Parathyroid adenoma (tissue), 2 donors: ENCODE data around the gene CEP112.

Experiments
- H2AFZ ChIP-seq: fragments of 300-600 bp; sonication (generic); one replicate; pipeline ENCODE4 v1.7.0; 2017; ENCODE audit warnings: antibody characterized with exemption, mild to moderate bottlenecking
- H3K27ac ChIP-seq: fragments of 300-600 bp; sonication (generic); one replicate; pipeline ENCODE4 v1.7.0; 2017
- H3K27me3 ChIP-seq: fragments of 300-600 bp; sonication (generic); one replicate; pipeline ENCODE4 v1.7.0; 2017; ENCODE audit warnings: low read length; ENCODE audit not compliant: control insufficient read depth, insufficient read depth
- H3K36me3 ChIP-seq: fragments of 300-600 bp; sonication (generic); one replicate; pipeline ENCODE4 v1.7.0; 2017; ENCODE audit warnings: low read length; ENCODE audit not compliant: control insufficient read depth, insufficient read depth
- H3K4me1 ChIP-seq: fragments of 300-600 bp; sonication (generic); one replicate; pipeline ENCODE4 v1.7.0; 2017; ENCODE audit warnings: control low read depth
- H3K4me2 ChIP-seq: fragments of 300-600 bp; sonication (generic); one replicate; pipeline ENCODE4 v1.7.0; 2017; ENCODE audit warnings: low read length
- H3K4me3 ChIP-seq: fragments of 300-600 bp; sonication (generic); one replicate; pipeline ENCODE4 v1.7.0; 2017; ENCODE audit warnings: low read depth, low read length
- H3K79me2 ChIP-seq: fragments of 300-600 bp; sonication (generic); one replicate; pipeline ENCODE4 v1.7.0; 2017; ENCODE audit warnings: control low read depth
- H3K9ac ChIP-seq: fragments of 300-600 bp; sonication (generic); one replicate; pipeline ENCODE4 v1.7.0; 2017; ENCODE audit warnings: mild to moderate bottlenecking
- H3K9me3 ChIP-seq: fragments of 300-600 bp; sonication (generic); one replicate; pipeline ENCODE4 v1.7.0; 2017; ENCODE audit warnings: low read length; ENCODE audit not compliant: control insufficient read depth
- TF ChIP-seq, protein P1 (sequence below): fragments of 300-600 bp; sonication (generic); IDR thresholded peaks from one replicate; pipeline ENCODE4 v1.7.0; 2017; ENCODE audit warnings: antibody characterized with exemption, mild to moderate bottlenecking
- donor health status: primary hyperparathyroidism.

Gene CEP112

DNA sequence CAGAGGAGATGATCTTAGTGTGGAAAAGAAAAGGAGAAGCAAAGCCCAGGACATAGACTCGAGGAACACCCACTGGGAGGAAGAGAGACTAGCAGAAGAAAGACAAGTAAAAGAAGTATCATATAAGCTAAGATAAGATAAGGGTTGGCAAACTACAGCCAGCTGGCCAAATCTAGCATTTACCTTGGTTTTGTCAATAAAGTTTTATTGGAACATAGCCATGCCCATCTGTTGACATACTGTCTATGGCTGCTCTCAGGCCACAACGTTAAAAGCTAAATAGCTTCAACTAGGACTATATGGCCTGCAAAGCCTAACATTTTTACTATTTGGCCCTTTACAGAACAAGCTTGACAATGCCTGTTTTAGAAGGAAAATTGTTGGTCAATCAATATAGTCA, 464.1 kb downstream of the CEP112 start:
- H3K36me3 ChIP-seq, result no peaks in the 10 kb centered on the region
- H3K9me3 ChIP-seq, result no peaks in the 10 kb centered on the region
- TF ChIP-seq, protein P1, sequence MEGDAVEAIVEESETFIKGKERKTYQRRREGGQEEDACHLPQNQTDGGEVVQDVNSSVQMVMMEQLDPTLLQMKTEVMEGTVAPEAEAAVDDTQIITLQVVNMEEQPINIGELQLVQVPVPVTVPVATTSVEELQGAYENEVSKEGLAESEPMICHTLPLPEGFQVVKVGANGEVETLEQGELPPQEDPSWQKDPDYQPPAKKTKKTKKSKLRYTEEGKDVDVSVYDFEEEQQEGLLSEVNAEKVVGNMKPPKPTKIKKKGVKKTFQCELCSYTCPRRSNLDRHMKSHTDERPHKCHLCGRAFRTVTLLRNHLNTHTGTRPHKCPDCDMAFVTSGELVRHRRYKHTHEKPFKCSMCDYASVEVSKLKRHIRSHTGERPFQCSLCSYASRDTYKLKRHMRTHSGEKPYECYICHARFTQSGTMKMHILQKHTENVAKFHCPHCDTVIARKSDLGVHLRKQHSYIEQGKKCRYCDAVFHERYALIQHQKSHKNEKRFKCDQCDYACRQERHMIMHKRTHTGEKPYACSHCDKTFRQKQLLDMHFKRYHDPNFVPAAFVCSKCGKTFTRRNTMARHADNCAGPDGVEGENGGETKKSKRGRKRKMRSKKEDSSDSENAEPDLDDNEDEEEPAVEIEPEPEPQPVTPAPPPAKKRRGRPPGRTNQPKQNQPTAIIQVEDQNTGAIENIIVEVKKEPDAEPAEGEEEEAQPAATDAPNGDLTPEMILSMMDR, result no peak
- H3K27ac ChIP-seq, result no peak overlapping the region
- no peak overlapping the region for H3K4me2 ChIP-seq
- H3K79me2 ChIP-seq, result no peaks in the 10 kb centered on the region
- H3K9ac ChIP-seq, result no peak overlapping the region
- no peak overlapping the region for H2AFZ ChIP-seq
- H3K4me3 ChIP-seq, result no peak overlapping the region
- H3K4me1 ChIP-seq, result peaks cover 3% of the 10 kb centered on the region
- H3K27me3 ChIP-seq, result no peaks in the 10 kb centered on the region

GRCh38 chr17:65727246-65727645, 464.7 kb downstream of the CEP112 start:
- H3K4me2 ChIP-seq, result no peak overlapping the region
- no peak overlapping the region for H3K4me3 ChIP-seq
- H2AFZ ChIP-seq, result no peak overlapping the region
- no peaks in the 10 kb centered on the region for H3K79me2 ChIP-seq
- H3K4me1 ChIP-seq, result peaks cover 3% of the 10 kb centered on the region
- no peak overlapping the region for H3K27ac ChIP-seq
- H3K9ac ChIP-seq, result no peak overlapping the region
- no peaks in the 10 kb centered on the region for H3K27me3 ChIP-seq
- TF ChIP-seq, protein P1, result no peak
- H3K36me3 ChIP-seq, result no peaks in the 10 kb centered on the region
- no peaks in the 10 kb centered on the region for H3K9me3 ChIP-seq

DNA sequence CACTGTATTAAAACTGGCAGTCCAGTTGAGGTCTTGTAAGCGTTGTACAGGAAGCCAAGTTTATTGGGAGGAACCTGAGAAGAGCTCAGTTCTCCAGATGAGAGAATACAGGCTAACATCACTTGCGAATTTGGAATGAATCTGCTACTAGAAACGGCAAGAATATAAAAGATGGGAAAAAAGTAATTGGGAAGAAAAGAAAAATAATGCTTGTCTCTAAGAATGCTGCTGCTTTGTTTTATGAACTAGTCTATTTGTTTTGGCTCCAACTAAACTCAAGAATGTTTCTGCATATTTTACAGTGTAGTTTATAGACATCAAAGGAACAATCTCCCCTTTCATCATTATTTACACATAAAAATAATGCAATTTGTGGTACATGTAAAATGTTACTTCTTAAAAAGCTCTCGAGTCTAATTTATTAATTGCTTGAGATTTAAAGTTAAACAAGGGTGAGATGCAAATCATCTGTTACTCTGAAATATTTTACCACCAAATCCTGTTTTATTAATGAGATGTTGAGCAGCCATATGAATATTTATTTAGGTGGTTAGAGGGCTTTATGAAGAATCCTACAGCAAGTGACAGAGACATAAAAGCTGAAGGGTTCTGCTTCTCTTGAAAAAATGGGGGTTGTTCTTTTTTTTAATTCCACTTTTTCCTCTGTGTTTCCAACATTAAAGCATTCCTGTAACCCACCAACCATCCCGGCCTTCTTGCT, 468.3 kb downstream of the CEP112 start:
- TF ChIP-seq, protein P1, result no peak
- Histone ChIP-seq H2AFZ (no peak overlapping the region), H3K27me3 (no peaks in the 10 kb centered on the region), H3K9me3 (no peaks in the 10 kb centered on the region), H3K79me2 (no peaks in the 10 kb centered on the region), H3K4me2 (no peak overlapping the region), H3K27ac (no peak overlapping the region), H3K4me1 (peaks cover 3% of the 10 kb centered on the region), H3K4me3 (no peak overlapping the region), H3K9ac (no peak overlapping the region), H3K36me3 (no peaks in the 10 kb centered on the region)

- TF ChIP-seq, protein P1, result no peak
- no peak overlapping the region for H3K9ac ChIP-seq
- H3K79me2 ChIP-seq, result no peaks in the 10 kb centered on the region
- no peak overlapping the region for H3K4me3 ChIP-seq
- H3K9me3 ChIP-seq, result no peaks in the 10 kb centered on the region
- H3K36me3 ChIP-seq, result no peaks in the 10 kb centered on the region
- H3K4me1 ChIP-seq, result peaks cover 3% of the 10 kb centered on the region
- no peak overlapping the region for H2AFZ ChIP-seq
- H3K27me3 ChIP-seq, result no peaks in the 10 kb centered on the region
- no peak overlapping the region for H3K27ac ChIP-seq
- no peak overlapping the region for H3K4me2 ChIP-seq
Measured at GRCh38 chr17:65718601-65719000, 473.3 kb downstream of the CEP112 start.
